Activated CD8-positive, alpha-beta T cell treated with anti-CD3 and anti-CD28 coated beads, Interleukin-2, amount 10 ng/mL, durations not matched to agents 7 days and 5 days (primary cell): Measurements from ENCODE around the gene CIB4. TPM values are rescaled to one million over a fixed set of nuclear protein-coding genes. Genes with fewer than 3 reads are reported as not detected.

ENCODE experiments used
- ATAC-seq: fragments of 150-1000 bp; cut with Tn5 transposase; one replicate; pipeline ENCODE4 v1.10.0; 2021; ENCODE audit warnings: moderate library complexity
- CTCF ChIA-PET: fragments of 350-600 bp; sonication (Branson Sonifier 250); formaldehyde crosslinking; loops from one replicate; lab custom pipeline; 2021; ENCODE audit warnings: antibody characterized with exemption; lab: Charles Lee
- POLR2A ChIA-PET: fragments of 350-600 bp; sonication (Branson Sonifier 250); formaldehyde crosslinking; loops from one replicate; lab custom pipeline; 2021; ENCODE audit warnings: antibody characterized with exemption; lab: Charles Lee
- DNase-seq: peaks from one replicate; pipeline ENCODE4 v3.0.0-alpha.2; 2020
- H3K27ac Mint-ChIP-seq: one replicate; pipeline ENCODE4 v1.8.0; 2021; ENCODE audit warnings: mild to moderate bottlenecking, mixed read lengths
- H3K27me3 Mint-ChIP-seq: one replicate; pipeline ENCODE4 v1.8.0; 2021; ENCODE audit warnings: low read depth, mixed read lengths
- H3K36me3 Mint-ChIP-seq: one replicate; pipeline ENCODE4 v1.8.0; 2021; ENCODE audit warnings: low read depth, mixed read lengths
- H3K4me1 Mint-ChIP-seq: one replicate; pipeline ENCODE4 v1.8.0; 2021; ENCODE audit warnings: low read depth, mixed read lengths
- H3K4me3 Mint-ChIP-seq: one replicate; pipeline ENCODE4 v1.8.0; 2021; ENCODE audit warnings: mild to moderate bottlenecking, mixed read lengths
- H3K9me3 Mint-ChIP-seq: one replicate; pipeline ENCODE4 v1.8.0; 2022; ENCODE audit warnings: mixed read lengths; ENCODE audit not compliant: insufficient read depth
- total RNA-seq, 2 experiments: library from RNA; stranded (reverse); gene quantifications; one replicate each; pipeline ENCODE4 v1.2.3, GENCODE V29; 2021

CIB4 gene
- total RNA-seq, 2 experiments from 2014 or later = not detected

- H3K4me1 Mint-ChIP-seq = no peaks in the 10 kb centered on the region
- peaks cover 6% of the 10 kb centered on the region for H3K27me3 Mint-ChIP-seq
- DNase-seq (no peak), ATAC-seq (no peak)
- no peak overlapping the region for H3K27ac Mint-ChIP-seq
- ChIA-PET CTCF (no interaction called here), POLR2A (no interaction called here)
- no peak overlapping the region for H3K4me3 Mint-ChIP-seq
- H3K36me3 Mint-ChIP-seq = no peaks in the 10 kb centered on the region
- H3K9me3 Mint-ChIP-seq = no peaks in the 10 kb centered on the region
These were observed 58.9 kb downstream of the CIB4 start for GRCh38 chr2:26581991-26582842.

- Mint-ChIP-seq H3K4me1 (no peaks in the 10 kb centered on the region), H3K9me3 (no peaks in the 10 kb centered on the region), H3K4me3 (no peak overlapping the region), H3K36me3 (no peaks in the 10 kb centered on the region), H3K27ac (no peak overlapping the region), H3K27me3 (peaks cover 6% of the 10 kb centered on the region)
- DNase-seq = no peak
- ChIA-PET POLR2A (no interaction called here), CTCF (no interaction called here)
- ATAC-seq = no peak
These were observed 59.7 kb downstream of the CIB4 start for GRCh38 chr2:26581266-26581990.

- peaks cover 2% of the 10 kb centered on the region for H3K27me3 Mint-ChIP-seq
- H3K4me3 Mint-ChIP-seq = no peak overlapping the region
- DNase-seq = no peak
- H3K36me3 Mint-ChIP-seq = no peaks in the 10 kb centered on the region
- POLR2A ChIA-PET = no interaction called here
- CTCF ChIA-PET = no interaction called here
- no peak for ATAC-seq
- H3K4me1 Mint-ChIP-seq = no peaks in the 10 kb centered on the region
- H3K9me3 Mint-ChIP-seq = no peaks in the 10 kb centered on the region
- no peak overlapping the region for H3K27ac Mint-ChIP-seq
These were observed 60.4 kb downstream of the CIB4 start for GRCh38 chr2:26580751-26581150.

GRCh38 chr2:26580151-26580550 lies 61.0 kb downstream of the CIB4 start:
- DNase-seq (no peak), ATAC-seq (no peak)
- ChIA-PET CTCF (interaction anchor here (1.4 kb wide), 1 partner anchor 60 kb away, joined by 5 read pairs; no protein-coding TSS in a partner anchor), POLR2A (no interaction called here)
- no peaks in the 10 kb centered on the region for H3K9me3 Mint-ChIP-seq
- H3K36me3 Mint-ChIP-seq = no peaks in the 10 kb centered on the region
- no peak overlapping the region for H3K27ac Mint-ChIP-seq
- H3K4me3 Mint-ChIP-seq = no peak overlapping the region
- H3K4me1 Mint-ChIP-seq = no peaks in the 10 kb centered on the region
- H3K27me3 Mint-ChIP-seq = peaks cover 2% of the 10 kb centered on the region

GRCh38 chr2:26579723-26580040 lies 61.5 kb downstream of the CIB4 start:
- POLR2A ChIA-PET = no interaction called here
- Mint-ChIP-seq H3K4me1 (no peaks in the 10 kb centered on the region), H3K4me3 (no peak overlapping the region), H3K27ac (no peak overlapping the region), H3K27me3 (peaks cover 2% of the 10 kb centered on the region), H3K36me3 (no peaks in the 10 kb centered on the region), H3K9me3 (no peaks in the 10 kb centered on the region)
- no peak for DNase-seq
- no peak for ATAC-seq
- CTCF ChIA-PET = interaction anchor here (1.1 to 3.2 kb wide), 3 partner anchors 60 to 88 kb away, joined by 3 to 39 read pairs (median 5); no protein-coding TSS in a partner anchor

- DNase-seq (no peak), ATAC-seq (no peak)
- Mint-ChIP-seq H3K4me3 (no peak overlapping the region), H3K9me3 (no peaks in the 10 kb centered on the region), H3K36me3 (no peaks in the 10 kb centered on the region), H3K4me1 (no peaks in the 10 kb centered on the region), H3K27me3 (peaks cover 1% of the 10 kb centered on the region), H3K27ac (no peak overlapping the region)
- POLR2A ChIA-PET = no interaction called here
- CTCF ChIA-PET = interaction anchor here (1.1 to 3.2 kb wide), 10 partner anchors 19 to 727 kb away, joined by 3 to 39 read pairs (median 4); no protein-coding TSS in a partner anchor
These were observed 62.0 kb downstream of the CIB4 start for GRCh38 chr2:26579025-26579722.

GRCh38 chr2:26578581-26578980 lies 62.6 kb downstream of the CIB4 start:
- peaks cover 2% of the 10 kb centered on the region for H3K27me3 Mint-ChIP-seq
- no peaks in the 10 kb centered on the region for H3K9me3 Mint-ChIP-seq
- POLR2A ChIA-PET = interaction anchor here (0.6 kb wide), 1 partner anchor 106 kb away, joined by 3 read pairs; no protein-coding TSS in a partner anchor

GRCh38 chr2:26578113-26578458 lies 63.1 kb downstream of the CIB4 start:
- POLR2A ChIA-PET = interaction anchor here (0.6 kb wide), 1 partner anchor 105 kb away, joined by 3 read pairs; no protein-coding TSS in a partner anchor
- no peaks in the 10 kb centered on the region for H3K4me1 Mint-ChIP-seq
- DNase-seq = no peak
- H3K27ac Mint-ChIP-seq = no peak overlapping the region
- H3K27me3 Mint-ChIP-seq = peaks cover 2% of the 10 kb centered on the region
- H3K9me3 Mint-ChIP-seq = no peaks in the 10 kb centered on the region
- ATAC-seq = no peak
- CTCF ChIA-PET = interaction anchor here (0.6 to 3.2 kb wide), 38 partner anchors 11 to 726 kb away, joined by 3 to 39 read pairs (median 5); partner anchors contain the start of gene OTOF
- no peak overlapping the region for H3K4me3 Mint-ChIP-seq
- no peaks in the 10 kb centered on the region for H3K36me3 Mint-ChIP-seq

More at GRCh38 chr2:26578581-26578980, 62.6 kb downstream of the CIB4 start:
- H3K4me3 Mint-ChIP-seq = no peak overlapping the region
- H3K4me1 Mint-ChIP-seq = no peaks in the 10 kb centered on the region
- DNase-seq (no peak), ATAC-seq (no peak)
- H3K36me3 Mint-ChIP-seq = no peaks in the 10 kb centered on the region
- no peak overlapping the region for H3K27ac Mint-ChIP-seq
- CTCF ChIA-PET = interaction anchor here (0.6 to 3.2 kb wide), 32 partner anchors 11 to 727 kb away, joined by 3 to 39 read pairs (median 5); partner anchors contain the start of gene OTOF

- ATAC-seq (peak; percentile 90), DNase-seq (peak; percentile 76)
- ChIA-PET CTCF (interaction anchor here (0.6 to 3.2 kb wide), 40 partner anchors 12 to 622 kb away, joined by 3 to 39 read pairs (median 5); partner anchors contain the start of gene OTOF), POLR2A (interaction anchor here (0.6 kb wide), 1 partner anchor 105 kb away, joined by 3 read pairs; no protein-coding TSS in a partner anchor)
- Mint-ChIP-seq H3K27me3 (peaks cover 2% of the 10 kb centered on the region), H3K4me1 (no peaks in the 10 kb centered on the region), H3K36me3 (no peaks in the 10 kb centered on the region), H3K27ac (no peak overlapping the region), H3K4me3 (no peak overlapping the region), H3K9me3 (no peaks in the 10 kb centered on the region)
These were observed 63.6 kb downstream of the CIB4 start for GRCh38 chr2:26577442-26578112.

GRCh38 chr2:26576565-26577441 lies 64.4 kb downstream of the CIB4 start:
- H3K9me3 Mint-ChIP-seq = no peaks in the 10 kb centered on the region
- CTCF ChIA-PET = interaction anchor here (0.6 to 3.2 kb wide), 22 partner anchors 13 to 233 kb away, joined by 3 to 39 read pairs (median 6); partner anchors contain the start of gene OTOF
- DNase-seq (no peak), ATAC-seq (no peak)
- no peak overlapping the region for H3K4me3 Mint-ChIP-seq
- no peak overlapping the region for H3K27ac Mint-ChIP-seq
- H3K36me3 Mint-ChIP-seq = no peaks in the 10 kb centered on the region
- peaks cover 8% of the 10 kb centered on the region for H3K27me3 Mint-ChIP-seq
- POLR2A ChIA-PET = no interaction called here
- H3K4me1 Mint-ChIP-seq = no peaks in the 10 kb centered on the region
